ENCODE data around the gene ITIH5.

ITIH5 gene

GRCh38 chr10:7651853-7652470 lies 14.8 kb downstream of the ITIH5 start:
- no peak for TF ChIP-seq GATA3 (IDR thresholded peaks at IDR 0.05; ENCODE audit: low read depth, low read length)
- no peak for TF ChIP-seq GATA2 (IDR thresholded peaks at IDR 0.05; ENCODE audit: low read depth, low read length)

- TF ChIP-seq GATA2 (IDR thresholded peaks at IDR 0.05; ENCODE audit: low read depth, low read length): no peak
- TF ChIP-seq GATA3 (IDR thresholded peaks at IDR 0.05; ENCODE audit: low read depth, low read length): no peak
Measured at GRCh38 chr10:7649673-7650300, 17.0 kb downstream of the ITIH5 start.

GRCh38 chr10:7647062-7647664 lies 19.6 kb downstream of the ITIH5 start:
- TF ChIP-seq GATA2 (IDR thresholded peaks at IDR 0.05; ENCODE audit: low read depth, low read length) (no peak), GATA3 (IDR thresholded peaks at IDR 0.05; ENCODE audit: low read depth, low read length) (no peak)

GRCh38 chr10:7642491-7643011 lies 24.2 kb downstream of the ITIH5 start:
- no peak for TF ChIP-seq GATA3 (IDR thresholded peaks at IDR 0.05; ENCODE audit: low read depth, low read length)
- TF ChIP-seq GATA2 (IDR thresholded peaks at IDR 0.05; ENCODE audit: low read depth, low read length): no peak

GRCh38 chr10:7635408-7636125 lies 31.2 kb downstream of the ITIH5 start:
- TF ChIP-seq GATA2 (IDR thresholded peaks at IDR 0.05; ENCODE audit: low read depth, low read length) (no peak), GATA3 (IDR thresholded peaks at IDR 0.05; ENCODE audit: low read depth, low read length) (no peak)

GRCh38 chr10:7634142-7634894 lies 32.4 kb downstream of the ITIH5 start:
- no peak for TF ChIP-seq GATA3 (IDR thresholded peaks at IDR 0.05; ENCODE audit: low read depth, low read length)
- TF ChIP-seq GATA2 (IDR thresholded peaks at IDR 0.05; ENCODE audit: low read depth, low read length): no peak

GRCh38 chr10:7626283-7626682 lies 40.5 kb downstream of the ITIH5 start:
- no peak for TF ChIP-seq GATA3 (IDR thresholded peaks at IDR 0.05; ENCODE audit: low read depth, low read length)

GRCh38 chr10:7625836-7626235 lies 40.9 kb downstream of the ITIH5 start:
- TF ChIP-seq GATA3 (IDR thresholded peaks at IDR 0.05; ENCODE audit: low read depth, low read length) (no peak), GATA2 (IDR thresholded peaks at IDR 0.05; ENCODE audit: low read depth, low read length) (no peak)

GRCh38 chr10:7625009-7625408 lies 41.8 kb downstream of the ITIH5 start:
- no peak for TF ChIP-seq GATA3 (IDR thresholded peaks at IDR 0.05; ENCODE audit: low read depth, low read length)
- TF ChIP-seq GATA2 (IDR thresholded peaks at IDR 0.05; ENCODE audit: low read depth, low read length): no peak

- TF ChIP-seq GATA3 (IDR thresholded peaks at IDR 0.05; ENCODE audit: low read depth, low read length): no peak
- no peak for TF ChIP-seq GATA2 (IDR thresholded peaks at IDR 0.05; ENCODE audit: low read depth, low read length)
Measured at GRCh38 chr10:7622969-7623368, 43.8 kb downstream of the ITIH5 start.

- TF ChIP-seq GATA3 (IDR thresholded peaks at IDR 0.05; ENCODE audit: low read depth, low read length) (no peak), GATA2 (IDR thresholded peaks at IDR 0.05; ENCODE audit: low read depth, low read length) (no peak)
Measured at GRCh38 chr10:7618461-7618860, 48.3 kb downstream of the ITIH5 start.

- TF ChIP-seq GATA2 (IDR thresholded peaks at IDR 0.05; ENCODE audit: low read depth, low read length) (no peak), GATA3 (IDR thresholded peaks at IDR 0.05; ENCODE audit: low read depth, low read length) (no peak)
Measured at GRCh38 chr10:7611909-7612308, 54.9 kb downstream of the ITIH5 start.

- TF ChIP-seq GATA2 (IDR thresholded peaks at IDR 0.05; ENCODE audit: low read depth, low read length) (no peak), GATA3 (IDR thresholded peaks at IDR 0.05; ENCODE audit: low read depth, low read length) (no peak)
Measured at GRCh38 chr10:7610651-7611389, 55.9 kb downstream of the ITIH5 start.
